Left renal pelvis (tissue), 4 donors: ENCODE measurements around the gene LMO2. TPM values are rescaled to one million over a fixed set of nuclear protein-coding genes. Genes with fewer than 3 reads are reported as not detected.
"Not testable (repeated sequence)": the region's sequence is repeated elsewhere in the genome, so short reads cannot be mapped to it uniquely, and the experiment has no call there.

Experiments
- DNase-seq, 4 donors: peaks; one replicate each; pipeline ENCODE4 v3.0.0-alpha.2; 2013; ENCODE audit warnings: low read depth in 4 of 4, low spot score in 3 of 4
- polyA plus RNA-seq, 4 donors: library from polyadenylated mRNA; unstranded; fragments of 120-200 nt; gene quantifications; one replicate each; pipeline ENCODE4 v1.2.1, GENCODE V29; 2013; ENCODE audit not compliant: insufficient read length in 4 of 4

Gene LMO2
- polyA plus RNA-seq, 4 donors = 17.1 to 36.4 (median 29.1) TPM

GRCh38 chr11:33866936-33867335, 24.9 kb downstream of the LMO2 start:
- DNase-seq = no peak

DNA sequence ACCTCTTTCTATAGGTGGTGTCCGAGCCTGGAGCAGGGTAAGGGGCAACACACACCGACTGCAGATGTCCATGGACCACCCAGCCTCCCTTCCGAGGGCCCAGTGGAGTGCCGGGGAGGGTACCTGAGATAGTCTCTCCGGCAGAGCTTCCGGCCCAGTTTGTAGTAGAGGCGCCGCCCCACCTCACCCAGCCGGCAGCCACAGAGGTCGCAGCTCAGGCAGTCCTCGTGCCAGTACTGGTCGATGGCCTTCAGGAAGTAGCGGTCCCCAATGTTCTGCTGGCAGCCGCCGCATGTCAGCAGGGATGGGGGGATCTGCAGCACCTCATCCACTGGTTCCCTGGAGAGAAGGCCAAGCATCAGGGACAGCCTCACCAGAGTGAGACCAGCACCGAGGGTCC, 27.4 kb downstream of the LMO2 start:
- no peak for DNase-seq

DNA sequence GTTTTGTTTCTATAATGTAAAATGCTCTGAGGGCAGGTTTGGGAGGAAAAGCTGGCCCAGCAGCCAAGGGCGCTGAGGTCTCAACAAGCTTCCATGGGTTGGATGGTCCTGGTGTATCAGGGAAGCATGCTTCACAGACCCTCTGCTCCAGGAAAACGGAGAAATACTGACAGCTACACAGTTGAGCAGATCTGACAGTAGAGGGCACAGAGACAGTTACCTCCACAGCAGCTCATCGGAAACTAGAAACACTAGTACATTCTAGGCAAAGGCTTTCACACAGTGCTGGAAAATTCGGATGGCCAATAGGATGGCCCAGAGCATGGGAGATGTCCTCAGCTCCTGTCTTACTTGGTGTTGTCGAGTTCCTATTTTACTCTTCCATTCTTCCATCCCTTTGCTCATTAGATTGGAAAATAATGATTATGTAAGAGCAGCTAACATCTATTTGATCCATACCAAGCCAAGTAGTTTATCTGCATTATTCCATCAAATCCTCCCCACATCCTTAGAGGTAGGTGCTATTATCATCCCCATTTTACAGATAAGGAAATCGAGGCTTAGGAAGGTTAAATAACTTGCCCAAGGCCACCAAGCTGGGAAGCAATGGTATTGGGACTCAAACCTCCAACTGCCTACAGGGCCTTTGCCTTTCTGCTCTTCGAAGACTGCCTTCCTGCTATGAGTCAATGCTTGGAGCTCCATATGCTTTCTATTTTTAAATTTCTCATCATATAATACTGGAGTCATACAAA, 28.3 kb downstream of the LMO2 start:
- DNase-seq = no peak

GRCh38 chr11:33861941-33862589, 29.8 kb downstream of the LMO2 start:
- DNase-seq = no peak

DNA sequence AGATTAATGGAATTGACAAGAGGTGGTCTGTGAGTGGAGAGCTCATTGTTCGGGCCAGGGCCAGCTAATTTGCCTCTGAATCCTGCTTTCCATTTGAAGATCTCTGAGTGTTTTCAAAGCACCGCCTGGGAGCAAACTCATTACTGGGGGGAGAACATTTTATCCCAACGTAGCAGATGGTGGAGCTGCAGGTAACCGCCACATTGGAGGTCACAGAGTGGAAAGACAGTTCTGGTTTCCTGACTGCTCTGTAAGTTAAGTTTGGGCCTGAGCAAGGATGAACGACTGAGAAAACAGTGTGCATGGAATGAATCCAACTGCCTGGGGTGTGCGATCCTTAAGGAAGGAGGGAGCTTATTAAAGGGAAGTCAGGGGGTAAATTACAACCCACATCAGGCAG, 30.5 kb downstream of the LMO2 start:
- no peak for DNase-seq

- DNase-seq = no peak
Observed at GRCh38 chr11:33860926-33861325, 30.9 kb downstream of the LMO2 start.

DNA sequence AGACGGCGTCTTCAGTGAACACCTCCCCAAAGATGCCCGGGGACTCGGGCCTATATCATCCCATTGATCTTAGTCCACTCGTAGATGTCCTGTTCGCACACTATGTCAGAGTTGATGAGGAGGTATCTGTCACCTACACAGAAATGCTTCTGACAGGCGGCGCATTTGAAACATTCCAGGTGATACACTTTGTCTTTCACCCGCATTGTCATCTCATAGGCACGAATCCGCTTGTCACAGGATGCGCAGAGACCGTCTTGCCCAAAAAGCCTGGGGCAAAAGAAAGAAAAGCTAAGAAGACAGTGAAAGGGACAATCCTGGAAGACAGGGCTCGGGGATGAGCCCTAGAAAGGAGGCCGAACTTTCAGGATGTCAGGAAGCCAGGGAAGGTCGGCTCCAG, 32.6 kb downstream of the LMO2 start:
- no peak for DNase-seq

GRCh38 chr11:33857933-33858371, 33.9 kb downstream of the LMO2 start:
- DNase-seq = peak in 2 of 4 donors; percentile 51 to 57

GRCh38 chr11:33855500-33855899, 36.4 kb downstream of the LMO2 start:
- no peak for DNase-seq

- no peak for DNase-seq
Observed at GRCh38 chr11:33848717-33849390, 43.0 kb downstream of the LMO2 start.

- DNase-seq = no peak
Observed at GRCh38 chr11:33847251-33847650, 44.6 kb downstream of the LMO2 start.

- DNase-seq = no peak
Observed at GRCh38 chr11:33844236-33844635, 47.6 kb downstream of the LMO2 start.

DNA sequence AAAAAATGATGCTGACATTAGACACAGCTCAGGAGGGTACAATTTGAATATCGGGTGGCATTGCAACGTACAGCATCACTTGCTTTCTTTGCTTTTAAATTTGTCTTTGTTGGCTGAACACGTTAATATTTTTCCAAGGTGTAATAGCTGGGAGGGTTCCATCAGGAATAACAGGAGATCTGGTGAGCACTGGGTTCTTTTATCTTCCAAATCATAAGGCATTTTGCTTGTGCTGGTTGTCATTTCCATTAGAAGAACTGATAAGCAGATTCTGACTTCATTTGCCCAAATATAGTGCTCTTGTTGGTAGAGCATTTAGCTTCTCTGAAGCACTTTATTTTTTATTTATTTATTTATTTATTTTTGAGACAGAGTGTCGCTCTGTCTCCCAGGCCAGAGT, 48.9 kb downstream of the LMO2 start:
- DNase-seq = no peak

DNA sequence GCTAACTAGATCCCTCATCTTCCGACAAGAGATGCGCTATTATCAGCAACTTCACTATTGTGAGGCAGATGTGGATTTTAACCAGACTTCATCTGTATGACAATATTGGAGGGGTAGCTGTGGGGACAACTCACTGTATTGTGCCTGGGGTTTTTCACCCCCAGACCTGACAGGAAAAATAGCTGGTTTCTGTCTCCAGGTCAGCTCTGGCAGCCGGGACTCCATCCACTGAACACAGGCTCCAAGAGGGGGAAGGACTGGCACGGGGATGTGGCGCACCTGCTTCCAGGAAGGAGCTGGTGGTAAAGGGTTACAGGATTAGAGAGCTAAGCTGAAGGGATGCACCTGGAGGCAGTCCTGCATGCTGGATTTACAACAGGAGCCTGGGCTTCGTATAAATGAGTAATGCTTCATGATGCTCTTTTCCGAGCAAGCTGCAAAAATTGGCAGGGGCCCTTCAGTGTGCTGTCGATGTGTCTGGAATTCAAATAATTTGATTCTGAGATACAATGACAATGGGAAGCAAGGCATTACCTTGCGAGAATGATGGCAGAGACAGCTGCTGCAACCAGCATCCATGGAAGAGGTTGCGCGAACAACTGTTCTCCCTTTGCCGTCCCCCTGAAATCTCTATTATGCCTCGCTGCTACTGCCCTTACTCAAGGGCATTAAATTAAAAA, 49.5 kb downstream of the LMO2 start:
- DNase-seq = no peak

GRCh38 chr11:33838234-33838633, 53.6 kb downstream of the LMO2 start:
- not testable (repeated sequence) for DNase-seq

- DNase-seq = not testable (repeated sequence)
Observed at GRCh38 chr11:33837334-33837733, 54.5 kb downstream of the LMO2 start.

GRCh38 chr11:33835143-33835878, 56.6 kb downstream of the LMO2 start:
- no peak for DNase-seq

DNA sequence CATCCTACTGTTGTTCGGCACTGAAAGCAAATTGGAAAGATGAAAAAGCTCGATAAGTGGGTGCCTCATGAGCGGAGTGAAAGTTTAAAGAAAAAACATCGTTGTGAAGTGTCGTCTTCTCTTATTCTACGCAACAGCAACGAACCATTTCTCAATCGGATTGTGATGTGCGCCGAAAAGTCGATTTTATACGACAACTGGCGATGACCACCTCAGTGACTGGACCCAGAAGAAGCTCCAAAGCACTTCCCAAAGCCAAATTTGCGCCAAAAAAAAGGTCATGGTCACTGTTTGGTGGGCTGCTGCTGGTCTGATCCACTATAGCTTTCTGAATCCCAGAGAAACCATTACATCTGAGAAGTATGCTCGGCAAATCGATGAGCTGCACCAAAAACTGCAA, 59.2 kb downstream of the LMO2 start:
- DNase-seq = no peak

DNA sequence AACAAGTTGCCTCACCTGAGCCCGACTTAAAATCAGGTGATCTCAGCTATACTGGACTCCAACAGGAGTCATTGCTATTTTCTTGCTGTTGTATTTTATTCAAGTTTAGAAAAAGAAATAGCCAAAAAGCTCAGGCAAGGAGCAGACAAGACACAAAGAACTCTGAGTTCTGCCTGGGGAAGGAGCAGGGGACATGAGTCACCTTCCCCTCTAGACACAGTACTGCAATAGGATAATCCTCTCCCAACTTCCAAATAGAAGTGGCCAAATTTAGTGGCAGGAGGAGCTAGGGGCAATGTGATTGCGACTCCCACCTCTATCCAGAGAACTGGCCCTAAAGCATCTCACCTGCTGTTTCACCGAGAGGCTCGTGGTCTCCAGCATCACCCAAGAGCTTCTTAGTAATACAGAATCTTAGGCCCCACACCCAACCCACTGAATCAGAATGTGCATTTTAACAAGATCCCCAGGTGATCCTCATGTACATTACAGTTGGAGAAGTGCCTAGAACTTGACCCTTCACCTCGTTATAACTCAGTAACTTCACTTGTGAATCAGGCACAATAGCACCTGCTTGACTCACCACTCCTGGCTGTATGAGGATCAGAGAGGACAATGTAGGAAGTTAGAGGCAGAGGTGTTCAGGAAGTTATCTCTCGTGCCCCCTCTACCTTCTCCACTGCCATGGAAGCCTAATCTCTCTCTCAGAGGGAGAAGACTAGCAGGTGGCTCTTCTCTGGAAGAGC, 60.8 kb downstream of the LMO2 start:
- no peak for DNase-seq
